Measurements from ENCODE around the gene PCNT.

DNA sequence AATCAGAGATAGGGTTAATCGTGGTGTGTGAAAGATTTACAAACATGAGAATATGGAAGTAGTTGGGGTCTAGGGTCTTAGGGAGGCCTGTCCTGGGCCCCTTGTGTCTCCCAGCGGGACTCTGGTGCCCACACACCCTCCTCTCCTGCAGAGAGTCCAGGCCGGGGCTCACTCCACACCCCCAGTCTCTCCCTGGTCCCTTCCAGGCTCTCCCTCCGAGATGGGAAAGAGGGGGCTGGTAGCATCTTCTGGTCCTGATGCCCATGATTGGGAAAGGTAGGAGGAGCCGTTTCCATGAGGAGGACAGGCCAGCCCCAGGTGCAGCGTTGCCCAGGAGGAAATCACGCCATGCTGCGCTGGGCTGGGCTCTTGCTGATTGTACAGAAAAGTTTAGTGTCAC, 26.6 kb downstream of the PCNT start:
- TF ChIP-seq CTCF (IDR thresholded peaks at IDR 0.05; ENCODE audit: low read depth, low read length) (no peak), EZH2phosphoT487 (IDR thresholded peaks at IDR 0.05; ENCODE audit: low read depth) (no peak)

Data from OCI-LY3 (cell line).